PFSK-1 (cell line): ENCODE data around the gene MGP.

Source experiments
- POLR2AphosphoS5 ChIP-seq: IDR thresholded peaks from 2 replicates; pipeline ENCODE4 v1.6.1; 2012; ENCODE audit warnings: low read depth, mild to moderate bottlenecking, control low read depth, low read length, moderate library complexity
- SIN3A ChIP-seq: IDR thresholded peaks from 2 replicates; pipeline ENCODE4 v1.6.1; 2012; ENCODE audit warnings: mild to moderate bottlenecking, low read length, moderate library complexity, borderline replicate concordance; ENCODE audit not compliant: insufficient read depth
- TAF1 ChIP-seq: IDR thresholded peaks from 2 replicates; pipeline ENCODE4 v1.6.1; 2012; ENCODE audit warnings: low read length, control low read depth, borderline replicate concordance; ENCODE audit not compliant: insufficient read depth

DNA sequence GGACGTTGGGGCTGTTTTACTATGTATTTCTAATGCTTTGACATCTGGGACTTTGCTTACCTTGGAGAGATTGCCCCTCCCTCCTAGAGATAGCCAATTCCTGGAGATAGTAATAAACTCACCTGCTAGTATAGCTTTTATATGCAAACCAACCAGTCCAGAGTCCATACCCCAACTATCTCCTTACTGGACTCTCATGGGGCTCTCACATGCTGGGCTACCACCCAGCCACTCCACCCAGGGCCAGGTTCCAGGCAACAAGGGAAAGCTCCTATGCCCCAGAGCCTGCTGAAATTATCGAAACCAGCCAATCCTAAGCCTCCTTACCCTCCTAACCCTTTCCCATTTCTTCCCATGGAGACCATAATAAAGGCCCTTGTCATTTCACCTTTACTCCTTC is 25.5 kb upstream of the MGP start:
- TF ChIP-seq POLR2AphosphoS5: no peak
- TF ChIP-seq SIN3A: no peak
- TF ChIP-seq TAF1: no peak
